Mucosa of descending colon (tissue), 3 donors: Measurements from ENCODE around the gene CPNE1. TPM values are rescaled to one million over a fixed set of nuclear protein-coding genes. Genes with fewer than 3 reads are reported as not detected.
"Not testable (repeated sequence)": the region's sequence is repeated elsewhere in the genome, so short reads cannot be mapped to it uniquely, and the experiment has no call there.

ENCODE experiments used
- ATAC-seq: fragments of 200-7000 bp; cut with Tn5 transposase; one replicate; pipeline ENCODE4 v1.9.1; 2020; ENCODE audit warnings: mild to moderate bottlenecking, moderate library complexity
- DNase-seq, 3 donors: peaks; one replicate each; pipeline ENCODE4 v3.0.0-alpha.2; 2020
- H3K36me3 ChIP-seq: fragments of 200-600 bp; one replicate; pipeline ENCODE4 v1.8.0; 2021; ENCODE audit warnings: low read depth, mild to moderate bottlenecking
- H3K4me1 ChIP-seq: fragments of 200-600 bp; one replicate; pipeline ENCODE4 v1.8.0; 2021; ENCODE audit warnings: low read depth, mild to moderate bottlenecking
- H3K4me3 ChIP-seq: fragments of 200-600 bp; one replicate; pipeline ENCODE4 v1.8.0; 2021; ENCODE audit warnings: mild to moderate bottlenecking
- H3K9me3 ChIP-seq: fragments of 200-600 bp; one replicate; pipeline ENCODE4 v1.8.0; 2021; ENCODE audit warnings: mild to moderate bottlenecking
- intact Hi-C, 2 donors: fragments of 100-400 bp; cut with DNase I in 1 of 2; cut with micrococcal nuclease in 1 of 2; formaldehyde crosslinking; loops; one replicate each; pipeline versions ENCODE4 v1.11.0 to v1.11.1; 2022; cut with DNase I, micrococcal nuclease
- total RNA-seq, 3 donors: library from RNA; stranded (reverse); fragmentation: NEBNext Ultra II Directional in 2 of 3; extraction: Animal tissue kit (Norgen Biotek cat#: 25700) in 2 of 3; gene quantifications; one replicate each; pipeline versions ENCODE4 v1.2.1 to v1.2.4, GENCODE V29; 2021 to 2023
- TF ChIP-seq, protein P1 (sequence below): fragments of 200-600 bp; IDR thresholded peaks from one replicate; pipeline ENCODE4 v1.8.0; 2022; ENCODE audit warnings: antibody characterized with exemption, mild to moderate bottlenecking
- donor health status: DM: no; HTN: no; CAD: no; lungs with moderate emphysema.
- donor health status: DM: no; HTN: no; CAD: no.
- donor health status: DM: no; HTN: yes; CAD: no.

Gene CPNE1
- total RNA-seq, 3 donors from 2014 or later: 117 to 188 (median 128) TPM

GRCh38 chr20:35710039-35710438, 45.3 kb upstream of the CPNE1 start:
- TF ChIP-seq, protein P1, sequence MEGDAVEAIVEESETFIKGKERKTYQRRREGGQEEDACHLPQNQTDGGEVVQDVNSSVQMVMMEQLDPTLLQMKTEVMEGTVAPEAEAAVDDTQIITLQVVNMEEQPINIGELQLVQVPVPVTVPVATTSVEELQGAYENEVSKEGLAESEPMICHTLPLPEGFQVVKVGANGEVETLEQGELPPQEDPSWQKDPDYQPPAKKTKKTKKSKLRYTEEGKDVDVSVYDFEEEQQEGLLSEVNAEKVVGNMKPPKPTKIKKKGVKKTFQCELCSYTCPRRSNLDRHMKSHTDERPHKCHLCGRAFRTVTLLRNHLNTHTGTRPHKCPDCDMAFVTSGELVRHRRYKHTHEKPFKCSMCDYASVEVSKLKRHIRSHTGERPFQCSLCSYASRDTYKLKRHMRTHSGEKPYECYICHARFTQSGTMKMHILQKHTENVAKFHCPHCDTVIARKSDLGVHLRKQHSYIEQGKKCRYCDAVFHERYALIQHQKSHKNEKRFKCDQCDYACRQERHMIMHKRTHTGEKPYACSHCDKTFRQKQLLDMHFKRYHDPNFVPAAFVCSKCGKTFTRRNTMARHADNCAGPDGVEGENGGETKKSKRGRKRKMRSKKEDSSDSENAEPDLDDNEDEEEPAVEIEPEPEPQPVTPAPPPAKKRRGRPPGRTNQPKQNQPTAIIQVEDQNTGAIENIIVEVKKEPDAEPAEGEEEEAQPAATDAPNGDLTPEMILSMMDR: no peak
- H3K4me3 ChIP-seq: no peak overlapping the region
- no peaks in the 10 kb centered on the region for H3K9me3 ChIP-seq
- DNase-seq (no peak), ATAC-seq (no peak)
- H3K4me1 ChIP-seq: no peaks in the 10 kb centered on the region
- intact Hi-C loops: no loop called here
- H3K36me3 ChIP-seq: peaks cover 39% of the 10 kb centered on the region

- Histone ChIP-seq H3K4me3 (no peak overlapping the region), H3K9me3 (no peaks in the 10 kb centered on the region), H3K4me1 (no peaks in the 10 kb centered on the region), H3K36me3 (peaks cover 39% of the 10 kb centered on the region)
- DNase-seq: no peak
- TF ChIP-seq, protein P1: no peak
- intact Hi-C loops: no loop called here
- no peak for ATAC-seq
These were observed 44.6 kb upstream of the CPNE1 start for GRCh38 chr20:35709259-35709658.

GRCh38 chr20:35708502-35708901, 43.8 kb upstream of the CPNE1 start:
- Histone ChIP-seq H3K36me3 (peaks cover 43% of the 10 kb centered on the region), H3K4me1 (no peaks in the 10 kb centered on the region), H3K9me3 (no peaks in the 10 kb centered on the region), H3K4me3 (no peak overlapping the region)
- intact Hi-C loops: no loop called here
- no peak for DNase-seq
- TF ChIP-seq, protein P1: no peak
- ATAC-seq: no peak

DNA sequence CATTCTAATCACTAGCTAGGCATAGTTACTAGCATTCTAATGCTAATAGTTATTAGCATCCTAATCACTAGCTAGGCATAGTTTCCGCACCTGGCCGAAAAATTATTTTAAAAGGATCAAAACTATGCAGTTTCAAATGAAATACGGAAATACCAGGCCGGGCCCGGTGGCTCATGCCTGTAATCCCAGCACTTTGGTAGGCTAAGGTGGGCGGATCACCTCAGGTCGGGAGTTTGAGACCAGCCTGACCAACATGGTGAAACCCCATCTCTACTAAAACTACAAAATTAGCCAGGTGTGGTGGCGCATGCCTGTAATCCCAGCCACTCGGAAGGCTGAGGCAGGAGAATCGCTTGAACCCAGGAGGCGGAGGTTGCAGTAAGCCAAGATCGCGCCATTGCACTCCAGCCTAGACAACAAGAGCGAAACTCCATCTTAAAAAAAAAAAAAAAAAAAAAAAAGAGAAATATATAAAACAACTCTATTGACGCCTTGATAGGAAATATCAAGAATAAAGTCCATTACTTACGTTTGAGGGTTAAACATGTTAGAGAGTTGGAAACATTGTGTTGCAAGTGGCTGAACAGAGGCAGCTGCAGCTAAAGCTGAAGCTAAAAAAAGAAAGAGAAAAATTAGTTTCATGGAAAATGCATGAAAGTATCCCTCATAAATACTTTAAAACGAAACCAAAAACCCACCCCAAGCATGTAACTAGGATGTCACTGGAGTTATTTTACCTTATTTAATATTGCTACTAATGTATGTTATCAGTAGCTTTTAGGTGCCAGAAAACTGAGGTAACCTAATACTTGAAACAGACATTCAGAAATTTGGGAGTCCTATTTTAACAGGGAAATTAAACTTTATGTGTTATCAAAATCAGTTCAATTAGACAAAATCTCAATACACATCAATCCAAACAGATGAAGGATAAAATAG, 42.2 kb upstream of the CPNE1 start:
- DNase-seq, H3K4me1 ChIP-seq, intact Hi-C loops: not testable (repeated sequence)

DNA sequence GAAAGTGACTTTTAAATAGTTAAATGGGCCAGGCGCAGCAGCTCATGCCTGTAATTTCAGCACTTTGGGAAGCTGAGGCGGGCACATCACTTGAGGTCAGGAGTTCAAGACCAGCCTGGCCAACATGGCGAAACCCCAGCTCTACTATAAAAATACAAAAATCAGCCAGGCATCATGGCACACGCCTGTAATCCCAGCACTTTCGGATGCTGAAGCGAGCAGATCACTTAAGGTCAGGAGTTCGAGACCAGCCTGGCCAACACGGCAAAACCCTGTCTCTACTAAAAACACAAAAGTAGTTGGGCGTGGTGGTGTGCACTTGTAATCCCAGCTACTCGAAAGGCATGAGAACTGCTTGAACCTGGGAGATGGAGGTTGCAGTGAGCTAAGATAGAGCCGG, 41.2 kb upstream of the CPNE1 start:
- H3K4me1 ChIP-seq, H3K4me3 ChIP-seq, intact Hi-C loops, H3K9me3 ChIP-seq, ATAC-seq, DNase-seq: not testable (repeated sequence)
- peaks cover 34% of the 10 kb centered on the region for H3K36me3 ChIP-seq

More for the DNA sequence above, 42.2 kb upstream of the CPNE1 start:
- H3K4me3 ChIP-seq, H3K9me3 ChIP-seq, ATAC-seq: not testable (repeated sequence)
- H3K36me3 ChIP-seq: peaks cover 34% of the 10 kb centered on the region

- intact Hi-C loops: no loop called here
- Histone ChIP-seq H3K36me3 (peaks cover 34% of the 10 kb centered on the region), H3K4me3 (no peak overlapping the region), H3K4me1 (peaks cover 14% of the 10 kb centered on the region), H3K9me3 (no peaks in the 10 kb centered on the region)
- ATAC-seq (no peak), DNase-seq (no peak)
- TF ChIP-seq, protein P1: no peak
These were observed 40.0 kb upstream of the CPNE1 start for GRCh38 chr20:35704514-35705261.
